IMR-90 (cell line): Measurements from ENCODE around the gene PTPRG. TPM values are rescaled to one million over a fixed set of nuclear protein-coding genes. Genes with fewer than 3 reads are reported as not detected.

Source experiments
- ATAC-seq: fragments of 200-7000 bp; cut with Tn5 transposase; 2 replicates; pipeline ENCODE4 v1.9.1; 2020; ENCODE audit warnings: low read depth, mild to moderate bottlenecking, moderate library complexity
- BruUV-seq: library from RNA; stranded (reverse); fragments of 400-500 nt; replicated peaks from 2 replicates; lab custom pipeline; 2021; lab: Mats Ljungman, UMichigan
- CTCF ChIA-PET: fragments of 300-600 bp; formaldehyde crosslinking; extraction: SDS; loops from one replicate; lab custom pipeline; 2021; ENCODE audit warnings: antibody characterized with exemption; lab: Yijun Ruan, JAX
- POLR2A ChIA-PET: fragments of 300-600 bp; sonication (Branson Sonifier 250); formaldehyde crosslinking; loops from one replicate; lab custom pipeline; 2022; ENCODE audit warnings: antibody characterized with exemption; ENCODE audit not compliant: unreplicated experiment; lab: Charles Lee
- DNase-seq: peaks from one replicate; pipeline ENCODE4 v3.0.0; 2013
- H2AFZ ChIP-seq: replicated peaks from 2 replicates; pipeline ENCODE3; 2013; ENCODE audit warnings: low read length, mild to moderate bottlenecking; ENCODE audit not compliant: poor library complexity
- H2AK5ac ChIP-seq: 2 replicates; pipeline ENCODE4 v1.6.1; 2013; ENCODE audit warnings: low read depth, low read length, inconsistent platforms
- H2AK9ac ChIP-seq: replicated peaks from 2 replicates; pipeline ENCODE3; 2013; ENCODE audit warnings: mild to moderate bottlenecking, low read depth, low read length, moderate library complexity; ENCODE audit not compliant: poor library complexity
- H2BK120ac ChIP-seq: 2 replicates; pipeline ENCODE4 v1.6.1; 2013; ENCODE audit warnings: low read depth, low read length, inconsistent platforms
- H2BK15ac ChIP-seq: 3 replicates; pipeline ENCODE4 v1.6.1; 2013; ENCODE audit warnings: low read depth, low read length, inconsistent platforms
- H2BK20ac ChIP-seq: 2 replicates; pipeline ENCODE4 v1.6.1; 2013; ENCODE audit warnings: low read depth, mild to moderate bottlenecking, inconsistent platforms, low read length, moderate library complexity
- H2BK5ac ChIP-seq: 2 replicates; pipeline ENCODE4 v1.6.1; 2013; ENCODE audit warnings: mild to moderate bottlenecking, low read depth, low read length, inconsistent platforms; ENCODE audit not compliant: poor library complexity, severe bottlenecking
- H3K14ac ChIP-seq: replicated peaks from 2 replicates; pipeline ENCODE4 v1.6.1; 2013; ENCODE audit warnings: low read depth, low read length, inconsistent platforms
- H3K18ac ChIP-seq: 2 replicates; pipeline ENCODE4 v1.6.1; 2013; ENCODE audit warnings: low read depth, low read length, control low read depth
- H3K23ac ChIP-seq: 2 replicates; pipeline ENCODE4 v1.6.1; 2013; ENCODE audit warnings: low read depth, low read length, inconsistent platforms
- H3K27ac ChIP-seq: 2 replicates; pipeline ENCODE4 v1.5.1; 2013; ENCODE audit warnings: mild to moderate bottlenecking, control low read depth, low read length; ENCODE audit not compliant: insufficient read depth
- H3K27me3 ChIP-seq: 2 replicates; pipeline ENCODE4 v1.6.1; 2013; ENCODE audit warnings: low read length; ENCODE audit not compliant: control insufficient read depth, insufficient read depth
- H3K36me3 ChIP-seq: 2 replicates; pipeline ENCODE4 v1.6.1; 2013; ENCODE audit warnings: low read length, mixed read lengths; ENCODE audit not compliant: control insufficient read depth, insufficient read depth
- H3K4ac ChIP-seq: 2 replicates; pipeline ENCODE4 v1.6.1; 2013; ENCODE audit warnings: low read depth, low read length, inconsistent platforms
- H3K4me1 ChIP-seq: 2 replicates; pipeline ENCODE4 v1.6.1; 2013; ENCODE audit warnings: low read length, mixed read lengths; ENCODE audit not compliant: control insufficient read depth, insufficient read depth
- H3K4me2 ChIP-seq: 2 replicates; pipeline ENCODE4 v1.6.1; 2013; ENCODE audit warnings: low read depth, mild to moderate bottlenecking, control low read depth, low read length, moderate library complexity
- H3K4me3 ChIP-seq: 2 replicates; pipeline ENCODE4 v1.5.1; 2013; ENCODE audit warnings: low read depth, mild to moderate bottlenecking, control low read depth, low read length, moderate library complexity; ENCODE audit not compliant: insufficient read depth
- H3K56ac ChIP-seq: 2 replicates; pipeline ENCODE4 v1.6.1; 2013; ENCODE audit warnings: low read length, inconsistent platforms; ENCODE audit not compliant: insufficient read depth; ENCODE audit errors: extremely low read depth
- H3K79me1 ChIP-seq, 2 experiments: 2 replicates each; pipeline ENCODE4 v1.6.1; 2013; ENCODE audit warnings: low read length in 2 of 2, inconsistent platforms in 1 of 2, low read depth in 1 of 2
- H3K9ac ChIP-seq: 2 replicates; pipeline ENCODE4 v1.6.1; 2013; ENCODE audit warnings: low read depth, low read length, control low read depth
- H3K9me1 ChIP-seq: 2 replicates; pipeline ENCODE4 v1.6.1; 2013; ENCODE audit warnings: low read length, inconsistent platforms; ENCODE audit not compliant: insufficient read depth
- H3K9me3 ChIP-seq: 2 replicates; pipeline ENCODE4 v1.6.1; 2013; ENCODE audit warnings: low read length; ENCODE audit not compliant: control insufficient read depth, insufficient read depth
- H4K20me1 ChIP-seq: 2 replicates; pipeline ENCODE4 v1.6.1; 2013; ENCODE audit warnings: low read length, inconsistent platforms; ENCODE audit not compliant: insufficient read depth
- H4K5ac ChIP-seq: 2 replicates; pipeline ENCODE4 v1.6.1; 2013; ENCODE audit warnings: mild to moderate bottlenecking, low read depth, low read length, control low read depth
- H4K8ac ChIP-seq, 2 experiments: 2 replicates each; pipeline ENCODE4 v1.6.1; 2013; ENCODE audit warnings: low read depth in 2 of 2, low read length in 2 of 2, control low read depth in 1 of 2, inconsistent platforms in 1 of 2
- H4K91ac ChIP-seq: 2 replicates; pipeline ENCODE4 v1.6.1; 2013; ENCODE audit warnings: low read depth, low read length, inconsistent platforms; ENCODE audit not compliant: insufficient read depth
- CEBPB ChIP-seq: IDR thresholded peaks from 2 replicates; pipeline ENCODE4 v1.6.1; 2012; ENCODE audit warnings: low read depth, low read length, improper control_type of control experiment
- CHD1 ChIP-seq: IDR thresholded peaks from 2 replicates; pipeline ENCODE4 v1.6.1; 2012; ENCODE audit warnings: low read depth, low read length, improper control_type of control experiment
- CTCF ChIP-seq: conservative IDR thresholded peaks from 2 replicates; pipeline ENCODE4 v1.5.1; 2012; ENCODE audit warnings: mild to moderate bottlenecking, low read depth, low read length, improper control_type of control experiment
- FOS ChIP-seq: fragments of 150-350 bp; IDR thresholded peaks from 2 replicates; pipeline ENCODE4 v1.6.1; 2016; ENCODE audit warnings: low read depth, low read length
- MAZ ChIP-seq: IDR thresholded peaks from 2 replicates; pipeline ENCODE4 v1.6.1; 2012; ENCODE audit warnings: low read depth, mild to moderate bottlenecking, low read length, improper control_type of control experiment, moderate library complexity, borderline replicate concordance
- MXI1 ChIP-seq: IDR thresholded peaks from 2 replicates; pipeline ENCODE4 v1.6.1; 2012; ENCODE audit warnings: low read depth, mild to moderate bottlenecking, low read length, moderate library complexity, borderline replicate concordance
- NFE2L2 ChIP-seq: fragments of 150-350 bp; IDR thresholded peaks from 2 replicates; pipeline ENCODE4 v1.6.1; 2016; ENCODE audit warnings: low read depth, mild to moderate bottlenecking, low read length
- POLR2A ChIP-seq: IDR thresholded peaks from 2 replicates; pipeline ENCODE4 v1.6.1; 2012; ENCODE audit warnings: mild to moderate bottlenecking, low read depth, low read length
- RCOR1 ChIP-seq: IDR thresholded peaks from 2 replicates; pipeline ENCODE4 v1.6.1; 2012; ENCODE audit warnings: mild to moderate bottlenecking, low read length, improper control_type of control experiment; ENCODE audit not compliant: insufficient replicate concordance
- RFX5 ChIP-seq: IDR thresholded peaks from 2 replicates; pipeline ENCODE4 v1.8.0; 2012; ENCODE audit warnings: low read depth, mild to moderate bottlenecking, low read length, moderate library complexity
- SMC3 ChIP-seq: fragments of 150-350 bp; IDR thresholded peaks from 2 replicates; pipeline ENCODE4 v1.6.1; 2016; ENCODE audit warnings: low read depth, mild to moderate bottlenecking, antibody characterized with exemption, low read length, moderate library complexity
- USF2 ChIP-seq: fragments of 150-350 bp; IDR thresholded peaks from 2 replicates; pipeline ENCODE4 v1.6.1; 2017; ENCODE audit warnings: mild to moderate bottlenecking, antibody characterized with exemption, low read length, low read depth
- WGBS, 2 experiments: methylation state at CpG; one replicate each; pipeline versions ENCODE4 v1.1.5 to v1.1.7; 2013; ENCODE audit warnings: missing lambda C conversion rate in 2 of 2; ENCODE audit not compliant: insufficient read length in 1 of 2; ENCODE audit errors: extremely low coverage in 2 of 2; 5-methylcytosine and 5-hydroxymethylcytosine counted together
- dilution Hi-C: fragments of 300-500 bp; cut with HindIII; formaldehyde crosslinking; loops from one replicate; pipeline ENCODE4 v1.14.3; 2018; ENCODE audit warnings: low sequenced_read_pairs; ENCODE audit not compliant: unreplicated experiment
- in situ Hi-C: fragments of 300-500 bp; cut with MboI; formaldehyde crosslinking; loops from 3 replicates; pipeline ENCODE4 v1.14.3; 2019; ENCODE audit warnings: low sequenced_read_pairs, inconsistent platforms, mixed read lengths
- intact Hi-C: fragments of 100-400 bp; cut with micrococcal nuclease; formaldehyde crosslinking; loops from 2 replicates; pipeline ENCODE4 v1.10.0; 2022
- polyA plus RNA-seq, 3 experiments: library from polyadenylated mRNA; depleted of rRNA; stranded (reverse); fragments of >200 nt; gene quantifications; 2 replicates each; pipeline ENCODE4 v1.2.3, GENCODE V29; 2012; ENCODE audit warnings: low replicate concordance in 1 of 3
- total RNA-seq: library from RNA; depleted of rRNA; stranded (reverse); fragments of >200 nt; gene quantifications from 2 replicates; pipeline ENCODE4 v1.2.3, GENCODE V29; 2012
- TF ChIP-seq, protein P1 (sequence below): fragments of 150-350 bp; IDR thresholded peaks from 2 replicates; pipeline ENCODE4 v1.6.1; 2016; ENCODE audit warnings: low read depth, mild to moderate bottlenecking, low read length, moderate library complexity, borderline replicate concordance

Gene PTPRG
- total and polyA plus RNA-seq, 2 of the 4 experiments (the other 2 are of a cell fraction) = 7.7 to 31.0 TPM

GRCh38 chr3:62056658-62057057, 495.3 kb downstream of the PTPRG start:
- dilution Hi-C loops = no loop called here

More at GRCh38 chr3:62056658-62057057, 495.3 kb downstream of the PTPRG start:
- in situ Hi-C loops = no loop called here
- no peak overlapping the region for H3K14ac ChIP-seq
- H3K4ac ChIP-seq = no peak overlapping the region
- intact Hi-C loops = no loop called here
- no peak overlapping the region for H2AFZ ChIP-seq
- H3K56ac ChIP-seq = no peak overlapping the region
- no peaks in the 10 kb centered on the region for H3K9me3 ChIP-seq
- no peak overlapping the region for H4K5ac ChIP-seq
- no peak overlapping the region for H2BK120ac ChIP-seq
- ChIA-PET CTCF (no interaction called here), POLR2A (no interaction called here)
- no peak overlapping the region for H4K91ac ChIP-seq
- no peak overlapping the region for H3K23ac ChIP-seq
- no peak for DNase-seq
- H3K27ac ChIP-seq = no peak overlapping the region
- no peak overlapping the region for H2BK15ac ChIP-seq
- no peaks in the 10 kb centered on the region for H3K27me3 ChIP-seq
- no peak overlapping the region for H4K8ac ChIP-seq
- H3K9me1 ChIP-seq = no peaks in the 10 kb centered on the region; the same call in 1 of the 2 replicates
- no peak for TF ChIP-seq CHD1
- TF ChIP-seq POLR2A = no peak
- TF ChIP-seq MAZ = no peak
- TF ChIP-seq USF2 = no peak
- TF ChIP-seq RCOR1 = no peak
- TF ChIP-seq CTCF = no peak
- no peak for TF ChIP-seq CEBPB
- no peak for TF ChIP-seq MXI1
- no peak for TF ChIP-seq NFE2L2
- TF ChIP-seq, protein P1, sequence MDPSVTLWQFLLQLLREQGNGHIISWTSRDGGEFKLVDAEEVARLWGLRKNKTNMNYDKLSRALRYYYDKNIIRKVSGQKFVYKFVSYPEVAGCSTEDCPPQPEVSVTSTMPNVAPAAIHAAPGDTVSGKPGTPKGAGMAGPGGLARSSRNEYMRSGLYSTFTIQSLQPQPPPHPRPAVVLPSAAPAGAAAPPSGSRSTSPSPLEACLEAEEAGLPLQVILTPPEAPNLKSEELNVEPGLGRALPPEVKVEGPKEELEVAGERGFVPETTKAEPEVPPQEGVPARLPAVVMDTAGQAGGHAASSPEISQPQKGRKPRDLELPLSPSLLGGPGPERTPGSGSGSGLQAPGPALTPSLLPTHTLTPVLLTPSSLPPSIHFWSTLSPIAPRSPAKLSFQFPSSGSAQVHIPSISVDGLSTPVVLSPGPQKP = no peak
- TF ChIP-seq SMC3 = no peak
- no peak for TF ChIP-seq FOS
- no peak for TF ChIP-seq RFX5
- H3K4me3 ChIP-seq = no peak overlapping the region
- no CpG with 5 or more reads among the region's 5 CpGs for WGBS, 2 experiments
- 0 out of 2 replicates have a peak, but pooled peaks cover 1% of the 10 kb centered on the region for H4K20me1 ChIP-seq
- H2BK5ac ChIP-seq = no peak overlapping the region
- H3K4me1 ChIP-seq = no peaks in the 10 kb centered on the region
- no peak overlapping the region for H2BK20ac ChIP-seq
- no TSS peak for BruUV-seq
- no peak overlapping the region for H3K4me2 ChIP-seq
- no peaks in the 10 kb centered on the region for H3K36me3 ChIP-seq
- H3K79me1 ChIP-seq = peaks cover 3 to 9% of the 10 kb centered on the region in 2 experiments; a peak in 1 of 4 replicates
- no peak for ATAC-seq
- no peak overlapping the region for H3K18ac ChIP-seq
- H2AK5ac ChIP-seq = no peak overlapping the region
- no peak overlapping the region for H2AK9ac ChIP-seq
- no peak overlapping the region for H3K9ac ChIP-seq
